ENCODE results near the gene GRHL1.

Gene GRHL1

DNA sequence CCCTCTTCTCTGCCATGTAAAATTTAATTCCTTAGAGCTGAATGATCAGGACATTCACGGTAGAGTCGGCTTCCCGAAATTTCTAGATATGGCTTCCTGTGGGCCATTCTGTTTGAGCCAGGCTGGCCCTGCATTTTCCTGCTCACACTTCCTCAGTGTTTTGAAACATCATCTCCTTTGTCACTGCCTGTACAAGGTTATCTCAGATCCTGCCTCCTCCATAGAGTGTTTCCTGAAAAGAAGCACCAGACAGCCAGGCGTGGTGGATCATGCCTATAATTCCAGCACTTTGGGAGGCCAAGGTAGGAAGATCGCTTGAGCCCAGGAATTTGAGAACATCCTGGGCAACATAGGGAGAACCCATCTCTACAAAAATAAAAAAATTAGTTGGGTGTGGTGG, 43.6 kb downstream of the GRHL1 start:
- no peak overlapping the region for H3K27ac ChIP-seq
- TF ChIP-seq, protein P1, sequence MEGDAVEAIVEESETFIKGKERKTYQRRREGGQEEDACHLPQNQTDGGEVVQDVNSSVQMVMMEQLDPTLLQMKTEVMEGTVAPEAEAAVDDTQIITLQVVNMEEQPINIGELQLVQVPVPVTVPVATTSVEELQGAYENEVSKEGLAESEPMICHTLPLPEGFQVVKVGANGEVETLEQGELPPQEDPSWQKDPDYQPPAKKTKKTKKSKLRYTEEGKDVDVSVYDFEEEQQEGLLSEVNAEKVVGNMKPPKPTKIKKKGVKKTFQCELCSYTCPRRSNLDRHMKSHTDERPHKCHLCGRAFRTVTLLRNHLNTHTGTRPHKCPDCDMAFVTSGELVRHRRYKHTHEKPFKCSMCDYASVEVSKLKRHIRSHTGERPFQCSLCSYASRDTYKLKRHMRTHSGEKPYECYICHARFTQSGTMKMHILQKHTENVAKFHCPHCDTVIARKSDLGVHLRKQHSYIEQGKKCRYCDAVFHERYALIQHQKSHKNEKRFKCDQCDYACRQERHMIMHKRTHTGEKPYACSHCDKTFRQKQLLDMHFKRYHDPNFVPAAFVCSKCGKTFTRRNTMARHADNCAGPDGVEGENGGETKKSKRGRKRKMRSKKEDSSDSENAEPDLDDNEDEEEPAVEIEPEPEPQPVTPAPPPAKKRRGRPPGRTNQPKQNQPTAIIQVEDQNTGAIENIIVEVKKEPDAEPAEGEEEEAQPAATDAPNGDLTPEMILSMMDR (IDR thresholded peaks at IDR 0.05), result no peak
- TF ChIP-seq ZFX (IDR thresholded peaks at IDR 0.05; ENCODE audit: borderline replicate concordance), result no peak

DNA sequence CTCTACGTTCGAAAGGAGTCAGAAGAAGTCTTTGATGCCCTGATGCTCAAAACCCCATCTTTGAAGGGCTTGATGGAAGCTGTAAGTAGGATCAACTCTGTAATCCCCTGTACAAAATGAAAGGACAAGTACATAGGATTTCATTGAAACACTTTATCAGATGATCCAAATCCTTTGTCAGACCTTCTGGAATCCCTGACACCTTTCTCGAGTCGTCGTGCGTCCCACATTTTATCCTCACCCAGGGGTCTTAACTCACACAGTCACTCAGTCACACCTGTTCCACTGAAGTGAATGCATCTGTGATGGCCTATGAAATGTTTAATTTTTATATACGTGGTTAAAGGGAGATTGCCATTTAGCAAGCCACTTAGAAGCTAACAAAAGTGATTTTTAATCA, 44.8 kb downstream of the GRHL1 start:
- TF ChIP-seq, protein P1 (IDR thresholded peaks at IDR 0.05), result no peak
- TF ChIP-seq ZFX (IDR thresholded peaks at IDR 0.05; ENCODE audit: borderline replicate concordance), result no peak

GRCh38 chr2:9997936-9998335, 46.4 kb downstream of the GRHL1 start:
- H3K27ac ChIP-seq, result no peak overlapping the region
- TF ChIP-seq ZFX (IDR thresholded peaks at IDR 0.05; ENCODE audit: borderline replicate concordance), result no peak
- TF ChIP-seq, protein P1 (IDR thresholded peaks at IDR 0.05), result no peak

More for the DNA sequence above, 44.8 kb downstream of the GRHL1 start:
- no peak overlapping the region for H3K27ac ChIP-seq

DNA sequence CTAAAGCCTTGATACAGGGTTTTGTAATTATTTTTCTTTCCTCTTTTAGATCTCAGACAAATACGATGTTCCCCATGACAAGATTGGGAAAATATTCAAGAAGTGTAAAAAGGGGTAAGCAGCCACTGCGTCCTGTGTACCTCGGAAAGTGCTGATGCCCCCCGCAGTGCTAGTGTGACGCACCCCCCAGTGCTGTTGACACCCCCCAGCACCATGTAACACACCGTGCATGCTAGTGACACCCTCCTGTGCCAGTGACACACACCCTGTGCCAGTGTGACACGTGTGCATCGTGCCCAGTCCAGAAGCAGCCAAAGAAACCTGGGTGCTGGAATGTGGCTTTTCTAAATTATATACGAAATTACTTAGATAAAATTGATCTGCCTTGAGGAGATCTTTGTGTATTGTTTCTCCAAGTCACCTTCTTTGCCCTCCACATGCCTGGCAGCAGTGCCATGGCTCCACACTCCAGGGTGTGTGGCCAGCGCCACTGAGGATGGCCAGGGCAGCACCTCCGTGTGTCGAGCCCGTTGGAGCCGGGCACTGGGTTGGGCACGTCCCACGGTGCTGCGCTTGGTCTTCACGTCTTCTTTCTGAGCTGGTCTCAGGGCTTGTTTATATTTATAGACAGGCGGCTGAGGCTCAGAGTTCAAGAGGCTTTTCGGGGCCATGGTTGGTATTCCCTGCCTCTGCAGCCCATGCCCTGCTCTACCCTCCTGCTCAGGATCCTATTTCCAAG, 47.6 kb downstream of the GRHL1 start:
- H3K27ac ChIP-seq, result no peak overlapping the region
- TF ChIP-seq ZFX (IDR thresholded peaks at IDR 0.05; ENCODE audit: borderline replicate concordance), result no peak
- TF ChIP-seq, protein P1 (IDR thresholded peaks at IDR 0.05), result no peak

DNA sequence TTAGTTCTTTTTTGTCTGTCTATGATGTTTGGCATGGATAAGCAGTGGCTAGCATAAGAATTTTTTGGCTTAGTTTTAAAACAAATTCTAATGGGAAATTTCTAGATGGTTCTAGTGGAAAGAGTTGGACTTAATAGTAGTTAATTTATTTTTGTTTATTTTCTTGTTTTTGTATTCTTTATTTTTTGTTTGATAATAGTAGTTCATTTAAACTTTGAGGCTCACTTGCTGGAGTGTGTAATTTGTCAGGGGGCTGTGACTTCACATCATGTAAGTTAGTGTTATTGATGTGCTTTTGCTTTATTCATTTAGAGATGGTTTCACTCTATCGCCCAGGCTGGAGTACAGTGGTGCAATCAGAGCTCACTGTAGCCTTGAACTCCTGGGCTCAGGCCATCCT, 48.2 kb downstream of the GRHL1 start:
- no peak for TF ChIP-seq ZFX (IDR thresholded peaks at IDR 0.05; ENCODE audit: borderline replicate concordance)
- TF ChIP-seq, protein P1 (IDR thresholded peaks at IDR 0.05), result no peak
- no peak overlapping the region for H3K27ac ChIP-seq

- no peak overlapping the region for H3K27ac ChIP-seq
- TF ChIP-seq, protein P1 (IDR thresholded peaks at IDR 0.05), result no peak
- TF ChIP-seq ZFX (IDR thresholded peaks at IDR 0.05; ENCODE audit: borderline replicate concordance), result no peak
Observed at GRCh38 chr2:10000541-10000940, 49.0 kb downstream of the GRHL1 start.

GRCh38 chr2:10001586-10001985, 50.1 kb downstream of the GRHL1 start:
- H3K27ac ChIP-seq, result no peak overlapping the region
- TF ChIP-seq ZFX (IDR thresholded peaks at IDR 0.05; ENCODE audit: borderline replicate concordance), result no peak
- TF ChIP-seq, protein P1 (IDR thresholded peaks at IDR 0.05), result no peak
